Retina (tissue), 1 donor: ENCODE measurements around the gene PCDHGB3.
A peak's percentile ranks its signal among the peaks of the same experiment; 100 is the strongest.
"Not testable (repeated sequence)": the region's sequence is repeated elsewhere in the genome, so short reads cannot be mapped to it uniquely, and the experiment has no call there.

ENCODE experiments used
- DNase-seq: peaks from one replicate; pipeline ENCODE4 v3.0.0-alpha.2; 2016

Gene PCDHGB3

GRCh38 chr5:141369994-141370848 is at the start of gene PCDHGB3:
Gene PCDHGB3, plus strand, starts transcription at chr5:141370242. Its CDS starts 153 bp downstream, at chr5:141370395.
- no peak for DNase-seq

- DNase-seq = no peak
Measured at GRCh38 chr5:141322261-141322660, 47.8 kb upstream of the PCDHGB3 start.

GRCh38 chr5:141326088-141326854 is 43.8 kb upstream of the PCDHGB3 start:
- DNase-seq = peak; percentile 44

- no peak for DNase-seq
Measured at GRCh38 chr5:141328231-141328630, 41.8 kb upstream of the PCDHGB3 start.

GRCh38 chr5:141330299-141331080 is 39.6 kb upstream of the PCDHGB3 start, which contains the start of gene PCDHGA1:
Gene PCDHGA1, plus strand, starts transcription at chr5:141330514.
- no peak for DNase-seq

GRCh38 chr5:141332571-141332970 is 37.5 kb upstream of the PCDHGB3 start:
- DNase-seq = not testable (repeated sequence)

- DNase-seq = peak; percentile 60
Measured at GRCh38 chr5:141338538-141339306, 31.3 kb upstream of the PCDHGB3 start, which contains the start of gene PCDHGA2. Gene PCDHGA2, plus strand, starts transcription at chr5:141338760.

- not testable (repeated sequence) for DNase-seq
Measured at GRCh38 chr5:141340781-141341354, 29.2 kb upstream of the PCDHGB3 start.

GRCh38 chr5:141342773-141343172 is 27.3 kb upstream of the PCDHGB3 start:
- DNase-seq = no peak

GRCh38 chr5:141343242-141343952 is 26.6 kb upstream of the PCDHGB3 start, which contains the start of gene PCDHGA3:
Gene PCDHGA3, plus strand, starts transcription at chr5:141343829. Its CDS starts 205 bp downstream, at chr5:141344034.
- DNase-seq = peak; percentile 37

- no peak for DNase-seq
Measured at GRCh38 chr5:141343953-141344463, 26.0 kb upstream of the PCDHGB3 start.

GRCh38 chr5:141345327-141345726 is 24.7 kb upstream of the PCDHGB3 start:
- no peak for DNase-seq

GRCh38 chr5:141346017-141346416 is 24.0 kb upstream of the PCDHGB3 start:
- not testable (repeated sequence) for DNase-seq

- DNase-seq = no peak
Measured at GRCh38 chr5:141349917-141350619, 20.0 kb upstream of the PCDHGB3 start, which contains the start of gene PCDHGB1. Gene PCDHGB1, plus strand, starts transcription at chr5:141350099. Its CDS starts 162 bp downstream, at chr5:141350261.

GRCh38 chr5:141351591-141351990 is 18.5 kb upstream of the PCDHGB3 start:
- DNase-seq = no peak

- DNase-seq = no peak
Measured at GRCh38 chr5:141354900-141355469, 15.1 kb upstream of the PCDHGB3 start, which contains the start of gene PCDHGA4. Gene PCDHGA4, plus strand, starts transcription at chr5:141355021. Its CDS starts 87 bp downstream, at chr5:141355108.

- no peak for DNase-seq
Measured at GRCh38 chr5:141355641-141356040, 14.4 kb upstream of the PCDHGB3 start.

- DNase-seq = no peak
Measured at GRCh38 chr5:141356133-141356532, 13.9 kb upstream of the PCDHGB3 start.

GRCh38 chr5:141356950-141357349 is 13.1 kb upstream of the PCDHGB3 start:
- DNase-seq = no peak
